ENCODE data around the gene ZFP14.
"Not testable (repeated sequence)": the region's sequence is repeated elsewhere in the genome, so short reads cannot be mapped to it uniquely, and the experiment has no call there.

Gene ZFP14

DNA sequence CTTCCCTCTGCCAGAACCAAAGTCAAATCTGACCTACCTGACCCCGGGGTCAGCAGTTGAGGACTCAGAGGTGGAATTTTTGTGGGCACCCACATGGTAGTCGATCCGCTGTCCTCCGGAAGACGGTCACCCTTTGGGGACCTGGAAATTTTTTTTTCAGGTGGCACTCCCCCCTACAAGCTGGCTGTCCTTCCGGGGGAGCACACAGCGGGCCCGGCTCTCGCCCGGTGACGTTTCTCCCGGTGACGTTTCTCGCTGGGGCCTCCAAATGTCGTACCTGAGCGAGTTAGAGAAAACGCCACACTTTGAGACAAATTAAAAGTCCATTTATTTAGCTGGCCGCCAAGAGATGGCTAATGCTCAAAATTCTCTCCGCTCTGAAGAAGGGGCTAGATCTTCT is 48.8 kb downstream of the ZFP14 start:
- DNase-seq, result no peak

DNA sequence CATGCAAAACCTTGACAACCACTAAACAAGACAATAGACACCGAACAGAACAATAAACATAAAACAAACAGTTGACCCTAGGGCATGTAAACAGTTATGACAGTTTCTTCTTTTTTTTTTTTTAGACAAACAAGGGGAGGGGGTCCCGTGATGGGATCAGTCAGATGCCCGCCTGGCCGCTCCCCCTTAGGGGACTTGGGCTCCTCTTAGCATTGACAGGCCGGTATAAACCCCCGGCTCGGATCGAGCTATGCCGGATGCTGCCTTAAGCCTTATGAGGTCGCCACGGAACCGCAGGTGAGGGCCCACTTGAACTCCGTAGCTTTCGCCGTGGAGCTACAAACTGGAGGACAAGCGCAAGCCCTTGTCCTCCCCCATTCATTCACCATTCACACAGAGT is 49.5 kb downstream of the ZFP14 start:
- not testable (repeated sequence) for DNase-seq

DNA sequence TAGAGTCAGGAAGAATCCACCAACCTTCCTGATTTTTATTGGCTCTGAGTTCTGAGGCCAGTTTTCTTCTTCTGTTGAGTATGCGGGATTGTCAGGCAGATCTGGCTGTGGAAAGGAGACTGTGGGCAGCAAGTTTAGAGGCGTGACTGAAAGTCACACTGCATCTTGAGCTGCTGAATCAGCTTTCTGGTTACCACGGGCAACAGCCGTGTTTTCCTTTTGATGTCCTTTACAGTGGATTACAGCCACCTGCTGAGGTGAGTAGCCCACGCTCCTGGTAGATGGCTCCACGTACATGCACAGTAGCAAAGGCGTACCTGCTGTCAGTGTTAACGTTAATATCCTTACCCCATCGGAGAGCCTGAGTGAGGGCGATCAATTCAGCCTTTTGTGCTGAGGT is 52.4 kb downstream of the ZFP14 start:
- not testable (repeated sequence) for DNase-seq

DNA sequence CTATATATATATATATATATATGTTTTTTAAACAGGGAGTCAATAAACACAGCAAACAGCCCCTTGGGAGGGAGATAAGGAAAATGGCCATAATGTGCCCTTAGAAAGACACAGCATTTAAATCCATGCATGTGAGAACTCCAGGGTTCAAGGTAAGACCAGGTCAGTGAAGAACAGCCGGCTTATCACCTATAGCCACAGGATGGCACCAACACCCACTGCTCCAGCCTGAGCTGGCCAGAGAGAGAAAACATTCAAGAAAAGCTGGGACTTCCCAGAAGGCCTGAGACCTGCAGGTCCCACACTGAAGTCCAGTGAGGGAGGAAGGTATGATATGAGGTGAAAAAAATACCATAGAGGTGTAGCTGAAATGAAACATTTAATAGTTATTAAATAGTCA is 63.8 kb downstream of the ZFP14 start:
- not testable (repeated sequence) for DNase-seq

DNA sequence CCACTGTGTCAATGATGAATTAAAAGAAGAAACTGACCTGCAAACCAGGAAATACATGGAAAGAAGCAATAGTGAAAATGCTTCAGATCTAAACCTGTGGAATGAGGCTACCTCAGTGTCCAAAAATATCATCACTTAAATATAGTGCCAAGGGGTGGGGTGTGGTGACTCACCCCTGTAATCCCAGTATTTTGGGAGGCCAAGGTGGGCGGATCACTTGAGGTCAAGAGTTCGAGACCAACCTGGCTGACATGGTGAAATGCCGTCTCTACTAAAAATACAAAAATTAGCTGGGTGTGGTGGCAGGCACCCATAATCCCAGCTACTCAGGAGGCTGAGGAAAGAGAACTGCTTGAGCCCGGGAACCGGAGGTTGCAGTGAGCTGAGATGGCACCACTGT is 64.9 kb downstream of the ZFP14 start:
- DNase-seq, result not testable (repeated sequence)

DNA sequence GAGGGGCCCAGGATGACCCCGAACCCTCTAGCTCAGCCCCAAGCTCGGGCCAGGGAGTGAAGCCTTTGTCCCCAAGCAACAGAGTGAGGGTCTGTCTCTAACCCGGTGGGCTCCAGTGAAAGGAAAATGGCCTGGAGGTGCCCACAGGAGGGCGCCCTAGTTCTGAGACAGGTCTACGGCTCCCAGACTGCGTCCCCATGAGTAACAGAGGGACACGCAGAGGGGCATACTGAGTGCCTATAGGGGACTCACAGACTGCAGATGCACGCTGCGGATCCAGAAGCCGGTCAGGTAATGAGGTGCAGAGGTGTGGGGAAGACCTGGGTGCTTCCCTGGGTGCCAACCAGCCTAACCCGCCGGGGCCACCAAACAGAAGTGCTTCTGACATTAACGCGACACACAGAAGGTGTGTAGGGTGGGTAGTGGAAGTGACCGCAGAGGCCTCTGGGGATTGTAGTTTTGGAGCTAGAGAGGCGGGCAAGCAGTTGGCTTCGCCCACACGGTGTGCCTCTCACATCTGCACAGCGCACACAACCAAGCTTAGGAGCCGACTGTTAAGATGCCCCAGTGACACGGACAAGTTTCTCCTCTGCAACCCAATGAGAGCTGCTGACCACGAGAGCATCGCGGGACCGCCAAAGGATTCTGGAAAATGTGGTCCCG is 67.8 kb downstream of the ZFP14 start:
- DNase-seq, result not testable (repeated sequence)

DNA sequence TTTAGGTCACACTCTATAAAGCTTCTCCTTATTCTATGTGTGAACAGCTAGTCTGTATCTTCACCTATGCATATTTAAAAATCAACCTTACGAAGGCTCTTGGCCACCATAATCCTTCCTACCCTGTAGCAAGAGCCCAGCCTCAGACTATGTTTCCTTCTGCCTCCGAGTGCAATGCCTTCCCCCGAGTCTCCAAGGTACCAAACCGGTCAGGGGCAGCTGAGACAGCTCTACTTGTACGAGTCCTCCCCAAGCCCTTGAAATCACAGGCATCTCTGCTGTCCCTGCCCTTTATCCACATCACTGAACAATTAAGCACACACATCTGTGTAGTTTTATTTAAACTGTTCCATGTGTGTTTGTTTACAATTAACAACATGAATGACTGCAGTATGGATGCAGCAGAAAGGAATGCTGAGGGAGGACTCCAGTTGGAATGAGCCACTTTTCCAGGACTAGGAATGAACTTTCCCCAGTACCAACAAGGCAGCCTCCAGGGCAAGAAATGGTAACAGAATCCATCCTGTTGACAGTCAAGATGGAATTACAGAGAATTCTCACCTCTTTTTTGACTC is 68.5 kb downstream of the ZFP14 start:
- not testable (repeated sequence) for DNase-seq

DNA sequence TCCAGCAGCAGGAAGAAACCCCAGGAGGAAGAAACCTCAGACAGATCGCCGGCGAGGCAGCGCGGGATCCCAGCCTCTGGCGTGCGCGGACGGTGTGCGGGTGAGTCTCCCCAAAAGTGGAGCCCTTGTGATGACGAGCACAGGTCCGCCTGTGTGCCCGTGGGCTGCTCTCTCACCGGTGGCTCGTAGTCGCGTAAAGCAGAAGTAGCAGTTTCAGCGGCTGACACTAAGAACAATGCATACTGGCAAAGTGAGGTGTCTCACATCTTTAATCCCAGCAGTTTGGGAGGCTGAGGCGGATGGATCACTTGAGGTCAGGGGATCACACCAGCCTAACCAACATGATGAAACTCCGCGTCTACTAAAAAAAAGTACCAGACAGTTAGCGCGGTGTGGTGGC is 69.2 kb downstream of the ZFP14 start:
- not testable (repeated sequence) for DNase-seq

DNA sequence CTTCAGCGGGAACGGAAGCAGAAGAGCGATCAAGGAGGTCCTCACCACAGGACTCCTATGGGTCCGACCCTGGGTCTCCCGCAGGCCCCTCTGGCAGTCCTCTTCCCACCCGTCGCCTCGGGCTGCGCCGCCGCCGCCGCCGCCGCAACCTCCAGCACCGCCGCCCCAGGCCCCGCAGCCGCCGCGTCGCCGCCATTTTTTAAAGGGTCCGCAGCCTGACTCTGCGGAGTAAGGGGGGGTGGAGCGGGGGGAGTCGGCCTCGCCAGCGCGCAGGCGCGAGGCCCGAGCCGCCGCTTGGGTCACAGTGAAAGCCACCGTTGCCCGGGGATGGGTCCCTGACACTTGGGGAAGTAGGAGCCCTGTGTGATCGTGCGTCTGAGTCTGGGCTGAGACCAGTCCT is 69.7 kb downstream of the ZFP14 start:
- not testable (repeated sequence) for DNase-seq

DNA sequence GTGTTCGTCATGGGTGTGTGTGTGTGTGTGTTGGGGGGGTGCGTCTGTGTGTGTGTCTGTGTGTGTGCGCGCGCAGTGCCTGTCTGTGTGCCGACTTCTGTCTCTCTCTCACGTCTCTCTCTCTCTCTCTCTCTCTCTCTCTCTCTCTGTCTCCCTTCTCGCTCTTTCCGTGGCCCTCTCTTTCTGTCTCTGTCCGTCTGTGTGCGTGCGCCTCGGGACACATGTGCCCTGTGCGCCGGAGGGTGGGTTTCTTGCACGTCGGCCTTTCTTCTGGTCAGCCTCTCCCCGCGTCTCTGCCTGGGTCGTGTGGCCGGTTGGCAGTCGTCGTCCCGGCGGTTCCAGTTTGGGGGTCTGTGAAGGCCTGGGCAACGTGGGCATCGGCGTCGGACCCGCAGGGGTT is 86.7 kb downstream of the ZFP14 start:
- not testable (repeated sequence) for DNase-seq
